Choroid plexus epithelial cell (primary cell): Measurements from ENCODE around the gene PLEKHM2.

Source experiments
- DNase-seq: peaks from one replicate; pipeline ENCODE4 v3.0.0-alpha.2; 2010; ENCODE audit warnings: low read depth
- H3K4me3 ChIP-seq: 2 replicates; pipeline ENCODE4 v1.5.1; 2011; ENCODE audit warnings: low read depth, mild to moderate bottlenecking, control low read depth, low read length, moderate library complexity
- TF ChIP-seq, protein P1 (sequence below): conservative IDR thresholded peaks from 2 replicates; pipeline ENCODE4 v1.5.1; 2011; ENCODE audit warnings: low read depth, mild to moderate bottlenecking, control low read depth, inconsistent platforms, low read length, moderate library complexity

The PLEKHM2 gene

DNA sequence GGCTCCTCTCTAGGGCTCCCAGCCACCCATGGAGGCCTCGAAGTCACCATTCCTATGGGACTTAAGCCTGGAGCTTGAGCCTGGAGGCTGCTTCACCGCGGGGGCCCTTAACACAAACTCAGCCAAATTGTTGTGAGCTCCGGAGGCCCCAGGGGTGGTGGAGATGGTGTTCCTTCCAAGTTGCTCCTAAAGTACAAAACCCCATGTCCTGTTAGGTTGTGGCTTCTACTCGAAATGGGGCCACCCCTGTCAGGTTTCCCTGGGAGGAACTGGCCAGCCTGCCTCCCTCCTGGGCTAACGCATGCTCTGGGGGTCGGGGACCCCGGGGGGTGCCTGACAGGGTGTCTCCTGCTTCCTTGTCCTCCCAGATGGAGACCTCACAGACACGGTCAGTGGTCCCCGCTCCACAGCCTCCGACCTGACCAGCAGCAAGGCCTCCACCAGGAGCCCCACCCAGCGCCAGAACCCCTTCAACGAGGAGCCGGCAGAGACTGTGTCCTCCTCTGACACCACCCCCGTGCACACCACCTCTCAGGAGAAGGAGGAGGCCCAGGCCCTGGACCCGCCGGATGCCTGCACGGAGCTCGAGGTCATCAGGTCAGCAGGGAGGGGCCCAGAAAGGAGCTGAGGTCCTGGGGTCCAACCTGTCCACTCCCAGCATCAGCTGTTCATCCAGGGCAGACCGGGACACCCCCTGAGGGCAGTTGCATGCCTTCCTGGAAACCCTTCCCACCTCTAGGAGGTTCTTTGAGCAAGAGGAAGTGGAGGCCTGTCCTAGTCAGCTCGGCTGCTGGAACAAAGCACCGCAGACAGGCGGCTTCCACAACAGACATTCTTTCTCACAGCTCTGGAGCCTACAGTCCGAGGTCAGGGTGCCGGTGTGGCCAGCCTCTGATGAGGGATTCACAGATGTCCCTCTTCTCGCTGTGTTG, 41.1 kb downstream of the PLEKHM2 start:
- TF ChIP-seq, protein P1, sequence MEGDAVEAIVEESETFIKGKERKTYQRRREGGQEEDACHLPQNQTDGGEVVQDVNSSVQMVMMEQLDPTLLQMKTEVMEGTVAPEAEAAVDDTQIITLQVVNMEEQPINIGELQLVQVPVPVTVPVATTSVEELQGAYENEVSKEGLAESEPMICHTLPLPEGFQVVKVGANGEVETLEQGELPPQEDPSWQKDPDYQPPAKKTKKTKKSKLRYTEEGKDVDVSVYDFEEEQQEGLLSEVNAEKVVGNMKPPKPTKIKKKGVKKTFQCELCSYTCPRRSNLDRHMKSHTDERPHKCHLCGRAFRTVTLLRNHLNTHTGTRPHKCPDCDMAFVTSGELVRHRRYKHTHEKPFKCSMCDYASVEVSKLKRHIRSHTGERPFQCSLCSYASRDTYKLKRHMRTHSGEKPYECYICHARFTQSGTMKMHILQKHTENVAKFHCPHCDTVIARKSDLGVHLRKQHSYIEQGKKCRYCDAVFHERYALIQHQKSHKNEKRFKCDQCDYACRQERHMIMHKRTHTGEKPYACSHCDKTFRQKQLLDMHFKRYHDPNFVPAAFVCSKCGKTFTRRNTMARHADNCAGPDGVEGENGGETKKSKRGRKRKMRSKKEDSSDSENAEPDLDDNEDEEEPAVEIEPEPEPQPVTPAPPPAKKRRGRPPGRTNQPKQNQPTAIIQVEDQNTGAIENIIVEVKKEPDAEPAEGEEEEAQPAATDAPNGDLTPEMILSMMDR, result peak; percentile 37
- DNase-seq, result peak; percentile 66
- no peak overlapping the region for H3K4me3 ChIP-seq

DNA sequence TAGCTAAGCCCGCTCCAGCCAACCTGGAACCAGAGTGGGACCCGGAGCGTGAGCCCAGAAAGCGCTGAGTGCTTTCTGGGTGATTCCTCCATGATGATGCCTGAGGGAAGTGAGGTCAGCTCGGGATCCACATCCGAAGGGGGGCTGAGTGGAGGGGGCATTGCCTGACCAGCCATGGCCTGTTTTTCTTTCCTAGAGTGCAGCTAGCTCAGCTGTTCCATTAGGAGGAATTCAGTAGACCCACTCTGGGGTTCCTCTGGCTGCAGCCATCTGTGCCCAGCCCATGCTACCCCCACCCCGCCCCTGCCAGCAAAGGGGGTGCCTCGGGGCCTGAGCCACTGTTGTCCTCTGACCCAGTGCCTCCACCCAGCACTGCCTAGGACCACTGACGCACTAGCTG, 42.4 kb downstream of the PLEKHM2 start:
- no peak overlapping the region for H3K4me3 ChIP-seq
- TF ChIP-seq, protein P1, result no peak
- DNase-seq, result no peak

DNA sequence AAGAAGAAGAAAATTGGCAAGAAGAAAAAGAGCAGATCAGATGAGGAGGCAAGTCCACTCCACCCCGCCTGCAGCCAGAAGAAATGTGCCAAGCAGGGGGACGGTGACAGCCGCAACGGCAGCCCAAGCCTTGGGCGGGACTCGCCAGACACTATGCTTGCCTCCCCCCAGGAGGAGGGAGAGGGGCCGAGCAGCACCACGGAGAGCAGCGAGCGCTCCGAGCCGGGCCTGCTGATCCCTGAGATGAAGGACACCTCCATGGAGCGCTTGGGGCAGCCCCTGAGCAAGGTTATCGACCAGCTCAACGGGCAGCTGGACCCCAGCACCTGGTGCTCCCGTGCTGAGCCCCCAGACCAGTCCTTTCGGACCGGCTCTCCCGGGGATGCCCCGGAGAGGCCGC, 42.9 kb downstream of the PLEKHM2 start:
- no peak overlapping the region for H3K4me3 ChIP-seq

DNA sequence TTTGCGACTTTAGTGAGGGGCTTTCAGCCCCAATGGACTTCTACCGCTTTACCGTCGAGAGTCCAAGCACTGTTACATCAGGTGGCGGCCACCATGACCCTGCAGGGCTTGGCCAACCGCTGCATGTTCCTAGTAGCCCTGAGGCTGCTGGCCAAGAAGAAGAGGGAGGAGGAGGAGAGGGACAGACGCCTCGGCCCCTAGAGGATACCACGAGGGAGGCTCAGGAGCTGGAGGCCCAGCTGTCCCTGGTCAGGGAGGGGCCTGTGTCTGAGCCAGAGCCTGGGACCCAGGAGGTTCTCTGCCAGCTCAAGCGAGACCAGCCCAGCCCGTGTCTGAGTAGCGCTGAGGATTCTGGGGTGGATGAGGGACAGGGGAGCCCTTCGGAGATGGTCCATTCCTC, 43.3 kb downstream of the PLEKHM2 start:
- TF ChIP-seq, protein P1, result no peak
- no peak for DNase-seq
- H3K4me3 ChIP-seq, result no peak overlapping the region

More for the DNA sequence above, 42.9 kb downstream of the PLEKHM2 start:
- DNase-seq, result no peak
- TF ChIP-seq, protein P1, result no peak

DNA sequence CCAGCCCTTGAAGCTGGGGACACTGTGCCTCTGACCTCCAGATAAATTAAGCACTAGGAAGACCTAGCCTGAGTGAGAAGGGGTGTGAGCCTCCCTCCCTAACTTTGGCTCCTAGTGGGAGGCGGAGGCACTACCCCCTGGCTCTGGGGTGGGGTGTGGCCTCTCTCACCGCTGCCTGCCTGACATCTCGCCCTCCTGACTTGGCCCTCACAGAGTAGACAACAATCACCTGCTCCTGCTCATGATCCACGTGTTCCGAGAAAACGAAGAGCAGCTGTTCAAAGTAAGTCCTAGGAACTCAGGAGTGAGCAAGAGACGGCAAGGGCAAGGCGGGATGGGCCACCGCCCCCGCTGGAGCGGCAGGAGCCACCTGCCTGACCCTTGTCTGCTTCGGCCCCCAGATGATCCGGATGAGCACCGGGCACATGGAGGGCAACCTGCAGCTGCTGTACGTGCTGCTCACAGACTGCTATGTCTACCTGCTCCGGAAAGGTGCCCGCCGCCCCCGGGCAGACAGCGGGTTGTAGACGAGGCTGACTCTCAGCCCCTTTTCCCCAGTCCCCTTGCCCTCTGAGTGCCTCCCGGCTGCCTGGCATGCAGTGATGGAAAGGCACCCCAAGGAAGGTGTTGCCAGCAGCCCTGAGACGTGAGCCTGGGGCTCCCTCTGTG, 43.9 kb downstream of the PLEKHM2 start:
- TF ChIP-seq, protein P1, result no peak
- H3K4me3 ChIP-seq, result no peak overlapping the region

DNA sequence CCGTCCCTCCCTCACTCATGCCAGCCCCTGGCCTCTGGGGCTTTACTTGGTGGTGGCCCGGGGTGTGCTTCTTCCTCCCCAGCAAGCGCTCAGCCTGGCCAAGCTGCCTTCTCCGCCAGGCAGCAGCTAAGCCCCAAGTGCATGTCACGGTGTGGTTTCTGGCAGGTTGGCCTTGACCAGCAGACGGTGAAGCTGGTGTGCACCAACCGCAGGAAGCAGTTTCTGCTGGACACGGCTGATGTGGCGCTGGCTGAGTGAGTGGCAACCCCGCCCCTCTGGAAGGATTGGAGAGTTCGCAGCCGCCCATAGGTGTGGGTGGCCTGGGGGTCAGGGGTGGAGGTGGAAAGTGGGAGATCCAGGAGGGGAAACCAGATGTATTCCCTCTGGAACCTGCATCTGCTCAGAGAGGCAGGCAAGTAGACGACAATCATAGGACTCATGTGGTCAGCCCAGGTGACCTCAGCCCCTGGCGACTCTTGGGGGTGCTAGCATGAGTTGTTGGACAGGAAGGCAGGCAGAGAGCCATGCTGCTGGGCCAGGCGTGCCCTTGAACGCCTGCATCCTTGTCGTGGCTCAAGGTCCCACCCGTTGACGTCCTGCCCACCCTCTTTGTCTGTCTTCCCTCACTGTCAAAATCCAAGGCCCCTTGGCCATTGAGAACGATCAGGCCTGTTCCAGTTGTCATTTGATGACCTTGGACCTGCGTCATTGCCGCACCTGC, 45.0 kb downstream of the PLEKHM2 start:
- no peak for DNase-seq
- H3K4me3 ChIP-seq, result no peak overlapping the region
- TF ChIP-seq, protein P1, result no peak

More for the DNA sequence above, 43.9 kb downstream of the PLEKHM2 start:
- no peak for DNase-seq
